SU-DHL-6 (cell line): Measurements from ENCODE around the gene TRIM34.

Experiments used
- CTCF ChIP-seq: fragments of 200-600 bp; sonication (generic); IDR thresholded peaks from one replicate; pipeline ENCODE4 v1.5.1; 2017; ENCODE audit warnings: antibody characterized with exemption, mild to moderate bottlenecking, low read length, moderate library complexity; ENCODE audit not compliant: insufficient read depth, poor library complexity, severe bottlenecking
- EZH2phosphoT487 ChIP-seq: fragments of 200-600 bp; sonication (generic), shearing (Covaris generic); conservative IDR thresholded peaks from 2 replicates; pipeline ENCODE4 v1.6.1; 2018; ENCODE audit warnings: mild to moderate bottlenecking, antibody characterized with exemption, low read length, moderate library complexity, mixed read lengths

DNA sequence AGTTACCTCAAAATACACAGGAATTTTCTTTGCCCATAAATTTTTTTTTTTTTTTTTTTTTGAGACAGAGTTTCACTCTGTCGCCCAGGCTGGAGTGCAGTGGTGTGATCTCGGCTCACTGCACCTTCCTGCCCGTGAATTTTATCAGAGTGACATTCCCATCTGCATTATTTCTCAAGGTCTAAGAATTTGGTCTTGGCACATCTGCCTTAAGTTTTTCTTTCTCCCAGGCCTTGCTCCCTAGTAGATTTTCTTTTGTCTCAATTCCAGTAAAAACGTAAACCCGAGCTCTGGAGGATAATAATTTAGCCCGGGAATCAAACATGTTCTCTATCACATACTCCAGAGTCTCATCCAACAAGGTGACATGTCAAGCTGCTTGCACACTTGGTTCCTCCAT lies 16.0 kb upstream of the TRIM34 start:
- TF ChIP-seq CTCF (no peak), EZH2phosphoT487 (no peak)
